Measurements from ENCODE around the gene SBK3. TPM values are rescaled to one million over a fixed set of nuclear protein-coding genes. Genes with fewer than 3 reads are reported as not detected.

The SBK3 gene
- polyA plus RNA-seq, 1 donor (not counting 4 experiments of a cell fraction or from before 2014, with no cell fraction given) = not detected

GRCh38 chr19:55503502-55504251 is 41.7 kb downstream of the SBK3 start:
- Histone ChIP-seq H3K4me1 (ENCODE audit: control insufficient read depth, extremely low read depth, insufficient read depth, low read length) (no peaks in the 10 kb centered on the region), H3K27me3 (ENCODE audit: control insufficient read depth, extremely low read depth, insufficient read depth, low read length) (peaks cover 3% of the 10 kb centered on the region), H3K27ac (ENCODE audit: control insufficient read depth, insufficient read depth, low read length) (no peak overlapping the region), H3K4me2 (ENCODE audit: control insufficient read depth, extremely low read depth, insufficient read depth, low read depth, low read length) (peak overlapping the region; percentile 71), H3K36me3 (ENCODE audit: control insufficient read depth in 2 of 2, extremely low read depth in 1 of 2, insufficient read depth in 2 of 2, low read length in 2 of 2) (no peaks in the 10 kb centered on the region), H3K4me3 (ENCODE audit: control insufficient read depth in 2 of 3, extremely low read depth in 1 of 3, insufficient read depth in 2 of 3, low read depth in 1 of 3, low read length in 3 of 3) (peak overlapping the region; percentile 26 to 54 (median 52)), H3K79me2 (ENCODE audit: control insufficient read depth, insufficient read depth, low read length) (no peaks in the 10 kb centered on the region), H3K9me1 (ENCODE audit: control insufficient read depth, extremely low read depth, insufficient read depth, low read length) (no peaks in the 10 kb centered on the region), H2AFZ (ENCODE audit: control insufficient read depth, low read length) (peak overlapping the region; percentile 79), H3K9me3 (ENCODE audit: control insufficient read depth, low read depth, low read length) (no peaks in the 10 kb centered on the region), H3K9ac (ENCODE audit: control insufficient read depth, extremely low read depth, insufficient read depth, low read length) (no peak overlapping the region), H4K20me1 (ENCODE audit: control insufficient read depth, extremely low read depth, insufficient read depth, low read length) (no peaks in the 10 kb centered on the region)
- dilution Hi-C loops (cut with MboI; ENCODE audit: extremely low pct_ligation_motif_present, low sequenced_read_pairs) = no loop called here
- peak; percentile 25 for DNase-seq (ENCODE audit: low read depth, low spot score)
- peak; percentile 51 for FAIRE-seq
- peak; percentile 81 to 99 (median 97) for TF ChIP-seq CTCF (optimal IDR thresholded peaks at IDR 0.05 in 1 of 3, IDR thresholded peaks at IDR 0.05 in 1 of 3, conservative IDR thresholded peaks at IDR 0.05 in 1 of 3; ENCODE audit: extremely low read depth in 1 of 3, insufficient read depth in 2 of 3, low read length in 3 of 3)
- TF ChIP-seq EZH2 (IDR thresholded peaks at IDR 0.05; ENCODE audit: low read length) = no peak

GRCh38 chr19:55503157-55503501 is 42.2 kb downstream of the SBK3 start:
- Histone ChIP-seq H3K9me3 (ENCODE audit: control insufficient read depth, low read depth, low read length) (no peaks in the 10 kb centered on the region), H3K9me1 (ENCODE audit: control insufficient read depth, extremely low read depth, insufficient read depth, low read length) (no peaks in the 10 kb centered on the region), H3K36me3 (ENCODE audit: control insufficient read depth in 2 of 2, extremely low read depth in 1 of 2, insufficient read depth in 2 of 2, low read length in 2 of 2) (no peaks in the 10 kb centered on the region), H3K4me3 (ENCODE audit: control insufficient read depth in 2 of 3, extremely low read depth in 1 of 3, insufficient read depth in 2 of 3, low read depth in 1 of 3, low read length in 3 of 3) (no peak overlapping the region), H3K4me1 (ENCODE audit: control insufficient read depth, extremely low read depth, insufficient read depth, low read length) (no peaks in the 10 kb centered on the region), H3K9ac (ENCODE audit: control insufficient read depth, extremely low read depth, insufficient read depth, low read length) (no peak overlapping the region), H3K27me3 (ENCODE audit: control insufficient read depth, extremely low read depth, insufficient read depth, low read length) (peaks cover 8% of the 10 kb centered on the region), H3K27ac (ENCODE audit: control insufficient read depth, insufficient read depth, low read length) (no peak overlapping the region), H3K4me2 (ENCODE audit: control insufficient read depth, extremely low read depth, insufficient read depth, low read depth, low read length) (no peak overlapping the region), H2AFZ (ENCODE audit: control insufficient read depth, low read length) (no peak overlapping the region), H3K79me2 (ENCODE audit: control insufficient read depth, insufficient read depth, low read length) (no peaks in the 10 kb centered on the region), H4K20me1 (ENCODE audit: control insufficient read depth, extremely low read depth, insufficient read depth, low read length) (no peaks in the 10 kb centered on the region)
- FAIRE-seq (no peak), DNase-seq (ENCODE audit: low read depth, low spot score) (no peak)
- no peak for TF ChIP-seq EZH2 (IDR thresholded peaks at IDR 0.05; ENCODE audit: low read length)
- TF ChIP-seq CTCF (optimal IDR thresholded peaks at IDR 0.05 in 1 of 3, IDR thresholded peaks at IDR 0.05 in 1 of 3, conservative IDR thresholded peaks at IDR 0.05 in 1 of 3; ENCODE audit: extremely low read depth in 1 of 3, insufficient read depth in 2 of 3, low read length in 3 of 3) = no peak
- dilution Hi-C loops (cut with MboI; ENCODE audit: extremely low pct_ligation_motif_present, low sequenced_read_pairs) = no loop called here

All from keratinocyte (primary cell).